Measurements from ENCODE around the gene LMAN1L.

Gene LMAN1L

DNA sequence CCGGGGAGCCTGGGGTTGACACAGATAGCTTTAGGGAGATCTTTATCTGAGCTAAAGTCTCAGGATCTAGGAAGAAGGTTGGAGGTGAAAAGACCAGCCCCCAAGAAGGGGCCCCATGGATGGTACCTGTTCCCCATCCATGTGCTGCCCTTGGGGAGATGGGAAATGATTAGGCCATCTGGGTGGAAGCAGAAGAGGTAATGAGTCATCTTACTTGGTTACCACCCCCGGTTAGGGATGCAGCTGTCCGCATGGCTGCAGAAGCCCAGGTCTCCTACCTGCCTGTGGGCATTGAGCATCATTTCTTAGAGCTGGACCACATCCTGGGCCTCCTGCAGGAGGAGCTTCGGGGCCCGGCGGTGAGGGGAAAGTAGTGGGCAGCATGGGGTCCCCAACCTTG, 10.7 kb downstream of the LMAN1L start:
- H3K4me1 ChIP-seq (ENCODE audit: control insufficient read depth, low read length): peaks cover 45% of the 10 kb centered on the region
- H4K20me1 ChIP-seq (ENCODE audit: control insufficient read depth, insufficient read depth, low read depth, low read length): no peaks in the 10 kb centered on the region
- H3K9me3 ChIP-seq (ENCODE audit: control insufficient read depth, insufficient read depth, low read length): no peaks in the 10 kb centered on the region
- no peak overlapping the region for H3K27ac ChIP-seq (ENCODE audit: low read depth, low read length)
- H3K36me3 ChIP-seq (ENCODE audit: control insufficient read depth, low read length): no peaks in the 10 kb centered on the region
- TF ChIP-seq, protein P1, sequence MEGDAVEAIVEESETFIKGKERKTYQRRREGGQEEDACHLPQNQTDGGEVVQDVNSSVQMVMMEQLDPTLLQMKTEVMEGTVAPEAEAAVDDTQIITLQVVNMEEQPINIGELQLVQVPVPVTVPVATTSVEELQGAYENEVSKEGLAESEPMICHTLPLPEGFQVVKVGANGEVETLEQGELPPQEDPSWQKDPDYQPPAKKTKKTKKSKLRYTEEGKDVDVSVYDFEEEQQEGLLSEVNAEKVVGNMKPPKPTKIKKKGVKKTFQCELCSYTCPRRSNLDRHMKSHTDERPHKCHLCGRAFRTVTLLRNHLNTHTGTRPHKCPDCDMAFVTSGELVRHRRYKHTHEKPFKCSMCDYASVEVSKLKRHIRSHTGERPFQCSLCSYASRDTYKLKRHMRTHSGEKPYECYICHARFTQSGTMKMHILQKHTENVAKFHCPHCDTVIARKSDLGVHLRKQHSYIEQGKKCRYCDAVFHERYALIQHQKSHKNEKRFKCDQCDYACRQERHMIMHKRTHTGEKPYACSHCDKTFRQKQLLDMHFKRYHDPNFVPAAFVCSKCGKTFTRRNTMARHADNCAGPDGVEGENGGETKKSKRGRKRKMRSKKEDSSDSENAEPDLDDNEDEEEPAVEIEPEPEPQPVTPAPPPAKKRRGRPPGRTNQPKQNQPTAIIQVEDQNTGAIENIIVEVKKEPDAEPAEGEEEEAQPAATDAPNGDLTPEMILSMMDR (IDR thresholded peaks at IDR 0.05; ENCODE audit: low read depth, low read length, poor library complexity, severe bottlenecking): no peak
- no peak for TF ChIP-seq EZH2phosphoT487 (IDR thresholded peaks at IDR 0.05; ENCODE audit: borderline replicate concordance, low read length)
- no peak overlapping the region for H3K4me2 ChIP-seq (ENCODE audit: low read length)
- peaks cover 12% of the 10 kb centered on the region; the same call in 1 of the 2 replicates for H3K27me3 ChIP-seq (ENCODE audit: control insufficient read depth, low read length)
- no peaks in the 10 kb centered on the region for H3F3A ChIP-seq (ENCODE audit: control insufficient read depth, insufficient read depth)
- no peaks in the 10 kb centered on the region for H3K79me2 ChIP-seq (ENCODE audit: control insufficient read depth, low read length)
- no peaks in the 10 kb centered on the region for H3K9me2 ChIP-seq (replicated peaks; ENCODE audit: control insufficient read depth, low read length)
- H3K4me3 ChIP-seq (ENCODE audit: low read length): no peak overlapping the region

DNA sequence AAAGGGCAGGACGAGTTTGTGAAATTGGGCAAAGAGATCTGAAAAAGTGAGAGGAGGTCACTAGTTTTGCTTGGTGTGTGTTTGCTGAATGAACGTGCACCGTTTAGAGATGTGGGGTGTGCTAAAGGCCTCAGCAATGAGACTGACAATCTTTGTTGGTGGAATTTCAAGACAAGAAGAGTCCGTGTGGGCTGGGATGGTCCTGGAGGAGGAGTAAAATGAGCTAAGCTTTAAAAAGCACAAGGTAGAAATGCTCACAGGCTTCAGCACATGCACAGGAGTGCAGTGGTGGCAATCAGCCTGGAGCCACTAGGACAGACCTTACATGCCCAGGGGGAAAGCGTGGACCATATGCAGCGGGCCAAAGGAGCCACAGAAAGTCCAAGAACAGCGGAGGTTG, 12.3 kb downstream of the LMAN1L start:
- H3K27me3 ChIP-seq (ENCODE audit: control insufficient read depth, low read length): peaks cover 20% of the 10 kb centered on the region
- H3K9me2 ChIP-seq (replicated peaks; ENCODE audit: control insufficient read depth, low read length): no peaks in the 10 kb centered on the region
- TF ChIP-seq EZH2phosphoT487 (IDR thresholded peaks at IDR 0.05; ENCODE audit: borderline replicate concordance, low read length): no peak
- TF ChIP-seq, protein P1 (IDR thresholded peaks at IDR 0.05; ENCODE audit: low read depth, low read length, poor library complexity, severe bottlenecking): no peak
- no peaks in the 10 kb centered on the region for H3F3A ChIP-seq (ENCODE audit: control insufficient read depth, insufficient read depth)
- no peaks in the 10 kb centered on the region for H3K9me3 ChIP-seq (ENCODE audit: control insufficient read depth, insufficient read depth, low read length)
- H4K20me1 ChIP-seq (ENCODE audit: control insufficient read depth, insufficient read depth, low read depth, low read length): no peaks in the 10 kb centered on the region
- H3K79me2 ChIP-seq (ENCODE audit: control insufficient read depth, low read length): no peaks in the 10 kb centered on the region
- no peak overlapping the region for H3K4me2 ChIP-seq (ENCODE audit: low read length)
- H3K4me1 ChIP-seq (ENCODE audit: control insufficient read depth, low read length): peaks cover 29% of the 10 kb centered on the region
- H3K4me3 ChIP-seq (ENCODE audit: low read length): no peak overlapping the region
- H3K27ac ChIP-seq (ENCODE audit: low read depth, low read length): no peak overlapping the region
- no peaks in the 10 kb centered on the region for H3K36me3 ChIP-seq (ENCODE audit: control insufficient read depth, low read length)

DNA sequence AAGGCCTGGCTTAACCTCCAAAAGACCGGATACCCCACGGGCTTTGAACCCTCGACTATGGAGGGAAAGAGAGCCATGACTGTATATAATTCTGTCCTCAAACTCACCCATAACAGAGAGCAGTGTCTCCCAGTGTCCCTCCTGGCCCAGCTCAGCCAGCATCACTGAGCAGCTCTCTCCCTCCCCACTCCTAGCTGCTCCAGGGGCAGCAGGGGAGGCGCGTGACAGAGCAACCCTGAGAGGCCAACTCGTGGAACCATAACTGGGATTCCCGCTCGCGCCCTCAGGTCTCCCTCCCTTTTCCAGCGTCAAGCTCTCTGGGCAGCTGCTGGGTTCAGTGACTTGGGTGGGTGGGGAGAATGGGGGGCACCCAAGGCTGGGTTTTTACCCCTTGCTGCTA, 13.2 kb downstream of the LMAN1L start:
- no peaks in the 10 kb centered on the region for H3K9me2 ChIP-seq (replicated peaks; ENCODE audit: control insufficient read depth, low read length)
- H3K27me3 ChIP-seq (ENCODE audit: control insufficient read depth, low read length): peaks cover 20% of the 10 kb centered on the region
- no peak overlapping the region for H3K4me3 ChIP-seq (ENCODE audit: low read length)
- H3K4me2 ChIP-seq (ENCODE audit: low read length): no peak overlapping the region
- no peak for TF ChIP-seq EZH2phosphoT487 (IDR thresholded peaks at IDR 0.05; ENCODE audit: borderline replicate concordance, low read length)
- TF ChIP-seq, protein P1 (IDR thresholded peaks at IDR 0.05; ENCODE audit: low read depth, low read length, poor library complexity, severe bottlenecking): no peak
- H3K9me3 ChIP-seq (ENCODE audit: control insufficient read depth, insufficient read depth, low read length): no peaks in the 10 kb centered on the region
- H3K4me1 ChIP-seq (ENCODE audit: control insufficient read depth, low read length): peaks cover 20% of the 10 kb centered on the region
- no peaks in the 10 kb centered on the region for H3K36me3 ChIP-seq (ENCODE audit: control insufficient read depth, low read length)
- no peaks in the 10 kb centered on the region for H3F3A ChIP-seq (ENCODE audit: control insufficient read depth, insufficient read depth)
- no peaks in the 10 kb centered on the region for H4K20me1 ChIP-seq (ENCODE audit: control insufficient read depth, insufficient read depth, low read depth, low read length)
- H3K79me2 ChIP-seq (ENCODE audit: control insufficient read depth, low read length): no peaks in the 10 kb centered on the region
- H3K27ac ChIP-seq (ENCODE audit: low read depth, low read length): no peak overlapping the region

Measured in DOHH2 (cell line).